ENCODE data around the gene PIN1.

PIN1 gene

DNA sequence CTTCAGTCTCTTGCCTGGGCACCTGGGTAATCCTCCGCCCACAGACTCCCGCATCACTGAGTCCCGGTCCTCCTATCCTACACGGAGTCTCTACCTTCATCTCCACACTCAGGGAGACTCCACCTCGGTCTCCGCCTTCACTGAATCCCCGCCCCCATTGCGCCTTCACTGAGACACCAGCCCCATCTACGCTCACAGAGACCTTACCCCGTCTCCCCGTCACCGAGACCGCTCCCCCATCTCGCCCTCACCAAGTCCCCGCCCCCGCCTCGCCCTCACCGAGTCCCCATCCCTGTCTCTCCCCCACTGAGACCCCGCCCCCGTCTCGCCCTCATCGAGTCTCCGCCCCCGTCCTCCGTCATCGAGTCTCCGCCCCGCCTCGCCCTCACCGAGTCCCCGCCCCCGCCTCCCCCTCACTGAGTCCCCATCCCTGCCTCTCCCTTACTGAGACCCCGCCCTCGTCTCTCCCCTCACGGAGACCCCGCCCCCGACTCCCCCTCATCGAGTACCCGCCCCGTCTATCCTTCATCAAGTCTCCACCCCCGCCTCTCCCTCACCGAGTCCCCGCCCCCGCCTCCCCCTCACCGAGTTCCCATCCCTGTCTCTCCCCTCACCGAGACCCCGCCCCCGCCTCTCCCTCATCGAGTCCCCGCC lies 43.4 kb upstream of the PIN1 start:
- in situ Hi-C loops (cut with MboI; ENCODE audit: low sequenced_read_pairs, unreplicated experiment), result loop anchor here (10.0 kb wide), 4 partner anchors 167 to 657 kb away; partner anchors contain the start of genes ZNF561 and ZNF699
- TF ChIP-seq, protein P1, sequence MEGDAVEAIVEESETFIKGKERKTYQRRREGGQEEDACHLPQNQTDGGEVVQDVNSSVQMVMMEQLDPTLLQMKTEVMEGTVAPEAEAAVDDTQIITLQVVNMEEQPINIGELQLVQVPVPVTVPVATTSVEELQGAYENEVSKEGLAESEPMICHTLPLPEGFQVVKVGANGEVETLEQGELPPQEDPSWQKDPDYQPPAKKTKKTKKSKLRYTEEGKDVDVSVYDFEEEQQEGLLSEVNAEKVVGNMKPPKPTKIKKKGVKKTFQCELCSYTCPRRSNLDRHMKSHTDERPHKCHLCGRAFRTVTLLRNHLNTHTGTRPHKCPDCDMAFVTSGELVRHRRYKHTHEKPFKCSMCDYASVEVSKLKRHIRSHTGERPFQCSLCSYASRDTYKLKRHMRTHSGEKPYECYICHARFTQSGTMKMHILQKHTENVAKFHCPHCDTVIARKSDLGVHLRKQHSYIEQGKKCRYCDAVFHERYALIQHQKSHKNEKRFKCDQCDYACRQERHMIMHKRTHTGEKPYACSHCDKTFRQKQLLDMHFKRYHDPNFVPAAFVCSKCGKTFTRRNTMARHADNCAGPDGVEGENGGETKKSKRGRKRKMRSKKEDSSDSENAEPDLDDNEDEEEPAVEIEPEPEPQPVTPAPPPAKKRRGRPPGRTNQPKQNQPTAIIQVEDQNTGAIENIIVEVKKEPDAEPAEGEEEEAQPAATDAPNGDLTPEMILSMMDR (IDR thresholded peaks at IDR 0.05; ENCODE audit: borderline replicate concordance, control extremely low read depth, extremely low read depth, insufficient read depth, missing control alignments), result no peak
- DNase-seq (ENCODE audit: low spot score), result peak; percentile 91

DNA sequence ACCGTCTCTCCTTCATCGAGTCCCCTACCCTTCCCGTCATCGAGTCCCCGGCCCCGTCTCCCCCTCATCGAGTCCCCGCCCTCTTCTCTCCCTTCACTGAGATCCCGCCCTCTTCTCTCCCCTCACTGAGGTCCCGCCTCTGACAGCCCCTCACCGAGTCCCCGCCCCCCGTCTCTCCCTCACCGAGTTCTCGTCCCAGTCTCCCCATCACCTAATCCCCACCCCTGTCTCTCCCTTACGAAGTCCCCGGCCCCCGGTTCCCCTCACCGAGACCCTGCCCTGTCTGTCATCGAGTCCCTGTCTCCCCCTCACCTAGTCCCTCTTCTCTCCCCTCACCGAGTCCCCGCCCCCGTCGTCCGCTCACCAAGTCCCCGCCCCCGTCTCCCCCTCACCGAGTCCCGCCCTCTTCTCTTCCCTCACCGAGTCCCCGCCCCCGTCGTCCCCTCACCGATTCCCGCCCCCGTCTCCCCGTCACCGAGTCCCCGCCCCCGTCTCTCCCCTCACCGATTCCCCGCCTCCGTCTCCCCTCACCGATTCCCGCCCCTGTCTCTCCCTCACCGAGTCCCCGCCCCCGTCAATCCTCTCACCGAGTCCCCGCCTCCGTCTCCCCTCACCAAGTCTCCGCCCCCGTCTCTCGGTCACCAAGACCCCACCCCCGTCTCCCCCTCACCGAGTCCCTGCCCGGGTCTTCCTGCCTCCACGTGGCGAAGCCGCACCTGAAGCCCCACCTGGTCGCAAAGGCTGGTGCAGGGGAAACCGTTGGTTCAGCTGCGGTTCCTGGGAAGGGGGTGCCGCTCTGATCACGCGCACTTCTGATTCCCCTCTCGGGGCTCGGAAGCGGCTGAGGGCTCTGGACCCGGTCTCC lies 42.7 kb upstream of the PIN1 start:
- TF ChIP-seq, protein P1 (IDR thresholded peaks at IDR 0.05; ENCODE audit: borderline replicate concordance, control extremely low read depth, extremely low read depth, insufficient read depth, missing control alignments), result no peak
- in situ Hi-C loops (cut with MboI; ENCODE audit: low sequenced_read_pairs, unreplicated experiment), result loop anchor here (10.0 kb wide), 4 partner anchors 168 to 658 kb away; partner anchors contain the start of genes ZNF561 and ZNF699
- DNase-seq (ENCODE audit: low spot score), result peak; percentile 90

GRCh38 chr19:9793071-9793591 lies 42.0 kb upstream of the PIN1 start:
- in situ Hi-C loops (cut with MboI; ENCODE audit: low sequenced_read_pairs, unreplicated experiment), result loop anchor here (10.0 kb wide), 4 partner anchors 168 to 658 kb away; partner anchors contain the start of genes ZNF561 and ZNF699
- TF ChIP-seq, protein P1 (IDR thresholded peaks at IDR 0.05; ENCODE audit: borderline replicate concordance, control extremely low read depth, extremely low read depth, insufficient read depth, missing control alignments), result no peak
- no peak for DNase-seq (ENCODE audit: low spot score)

GRCh38 chr19:9796113-9796773 lies 38.9 kb upstream of the PIN1 start:
- in situ Hi-C loops (cut with MboI; ENCODE audit: low sequenced_read_pairs, unreplicated experiment), result loop anchor here (10.0 kb wide), 4 partner anchors 171 to 661 kb away; partner anchors contain the start of genes ZNF561 and ZNF699
- DNase-seq (ENCODE audit: low spot score), result peak; percentile 77
- TF ChIP-seq, protein P1 (IDR thresholded peaks at IDR 0.05; ENCODE audit: borderline replicate concordance, control extremely low read depth, extremely low read depth, insufficient read depth, missing control alignments), result peak; percentile 67

DNA sequence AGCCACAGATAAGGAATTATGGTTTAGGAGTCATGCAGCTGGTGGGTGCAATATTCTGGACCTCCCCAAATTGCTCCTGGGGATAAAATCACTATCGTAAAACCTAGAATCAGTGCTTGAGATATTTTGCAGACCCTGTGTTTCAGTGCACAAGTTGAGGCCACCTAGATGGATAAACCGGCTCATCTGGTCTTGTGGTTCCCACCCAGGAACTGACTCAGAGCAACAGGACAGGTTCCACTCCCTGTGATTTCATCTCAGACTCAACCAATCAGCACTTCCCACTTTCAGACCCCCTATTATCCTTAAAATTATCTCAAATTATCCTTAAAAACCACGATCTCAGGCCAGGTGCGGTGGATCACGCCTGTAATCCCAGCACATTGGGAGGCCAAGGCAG lies 37.2 kb upstream of the PIN1 start:
- DNase-seq (ENCODE audit: low spot score), result no peak
- in situ Hi-C loops (cut with MboI; ENCODE audit: low sequenced_read_pairs, unreplicated experiment), result loop anchor here (10.0 kb wide), 4 partner anchors 173 to 663 kb away; partner anchors contain the start of genes ZNF561 and ZNF699
- TF ChIP-seq, protein P1 (IDR thresholded peaks at IDR 0.05; ENCODE audit: borderline replicate concordance, control extremely low read depth, extremely low read depth, insufficient read depth, missing control alignments), result no peak

DNA sequence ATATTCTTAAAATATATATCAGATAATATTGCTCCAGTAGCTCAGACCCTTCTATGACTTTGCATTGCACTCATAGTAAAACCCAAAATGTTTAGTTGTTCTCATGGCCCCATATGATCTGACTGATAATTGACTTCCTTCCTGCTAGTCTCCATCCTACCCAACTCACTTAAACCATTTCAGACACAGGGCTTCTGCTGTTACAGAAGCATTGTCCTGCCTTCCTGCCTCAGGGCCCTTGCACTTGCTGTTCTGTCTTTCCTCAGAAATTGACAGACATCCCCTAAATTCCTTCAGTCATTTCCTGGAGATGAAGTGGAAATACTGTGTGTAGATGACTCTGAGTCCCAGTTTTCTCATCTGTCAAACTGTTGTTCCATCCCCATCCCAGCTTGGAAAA lies 36.0 kb upstream of the PIN1 start:
- in situ Hi-C loops (cut with MboI; ENCODE audit: low sequenced_read_pairs, unreplicated experiment), result loop anchor here (10.0 kb wide), 4 partner anchors 174 to 664 kb away; partner anchors contain the start of genes ZNF561 and ZNF699
- TF ChIP-seq, protein P1 (IDR thresholded peaks at IDR 0.05; ENCODE audit: borderline replicate concordance, control extremely low read depth, extremely low read depth, insufficient read depth, missing control alignments), result no peak
- no peak for DNase-seq (ENCODE audit: low spot score)

Data from GM13976 (cell line).